HG03095 (cell line): ENCODE data around the gene EHD2.

Experiments
- ATAC-seq: cut with Tn5 transposase; IDR thresholded peaks from one replicate; pipeline ENCODE4 v1.9.1; 2021; ENCODE audit warnings: moderate library complexity; ENCODE audit not compliant: unreplicated experiment

Gene EHD2

GRCh38 chr19:47691090-47691489 is 22.1 kb upstream of the EHD2 start:
- no peak for ATAC-seq

DNA sequence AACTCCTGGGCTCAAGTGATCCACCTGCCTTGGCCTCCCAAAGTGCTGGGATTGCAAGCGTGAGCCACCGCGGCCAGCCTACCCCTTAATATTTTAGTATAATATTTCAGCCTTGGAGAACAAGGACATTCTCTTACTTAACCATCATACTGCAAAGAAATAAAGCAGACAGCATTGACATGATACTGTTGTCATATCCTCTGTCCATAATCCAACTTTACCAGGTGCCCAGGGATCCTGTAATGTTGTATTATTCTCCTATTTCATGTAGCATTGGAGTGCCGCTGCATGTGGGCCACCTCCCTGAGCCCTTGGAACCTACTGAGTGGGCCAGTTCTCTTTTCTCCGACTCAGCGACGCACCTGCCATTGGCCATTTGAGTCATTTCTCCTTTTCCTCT is 21.4 kb upstream of the EHD2 start:
- no peak for ATAC-seq

DNA sequence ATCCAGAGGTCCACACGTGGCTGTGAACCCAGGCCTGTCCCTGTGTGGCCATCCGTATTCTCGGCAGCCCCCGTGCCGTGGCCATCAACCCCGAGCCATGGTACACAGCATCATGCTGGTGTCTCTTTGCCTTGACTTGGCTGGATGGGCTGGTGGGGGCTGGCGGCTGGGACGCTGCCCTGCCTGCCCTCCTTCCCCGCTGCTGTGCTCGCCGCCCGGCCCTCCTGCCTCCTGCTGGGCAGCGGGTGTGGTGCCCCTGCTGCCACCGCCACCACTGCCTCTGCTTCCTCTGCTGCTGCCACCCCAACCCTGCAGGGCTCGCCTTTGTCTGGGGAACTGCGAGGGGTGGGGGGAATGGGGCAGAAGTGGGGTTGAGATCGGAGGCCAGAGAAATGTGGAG is 19.7 kb upstream of the EHD2 start:
- ATAC-seq = no peak

GRCh38 chr19:47693903-47694302 is 19.3 kb upstream of the EHD2 start:
- no peak for ATAC-seq

- no peak for ATAC-seq
These were observed 18.6 kb upstream of the EHD2 start for GRCh38 chr19:47694466-47695273.

DNA sequence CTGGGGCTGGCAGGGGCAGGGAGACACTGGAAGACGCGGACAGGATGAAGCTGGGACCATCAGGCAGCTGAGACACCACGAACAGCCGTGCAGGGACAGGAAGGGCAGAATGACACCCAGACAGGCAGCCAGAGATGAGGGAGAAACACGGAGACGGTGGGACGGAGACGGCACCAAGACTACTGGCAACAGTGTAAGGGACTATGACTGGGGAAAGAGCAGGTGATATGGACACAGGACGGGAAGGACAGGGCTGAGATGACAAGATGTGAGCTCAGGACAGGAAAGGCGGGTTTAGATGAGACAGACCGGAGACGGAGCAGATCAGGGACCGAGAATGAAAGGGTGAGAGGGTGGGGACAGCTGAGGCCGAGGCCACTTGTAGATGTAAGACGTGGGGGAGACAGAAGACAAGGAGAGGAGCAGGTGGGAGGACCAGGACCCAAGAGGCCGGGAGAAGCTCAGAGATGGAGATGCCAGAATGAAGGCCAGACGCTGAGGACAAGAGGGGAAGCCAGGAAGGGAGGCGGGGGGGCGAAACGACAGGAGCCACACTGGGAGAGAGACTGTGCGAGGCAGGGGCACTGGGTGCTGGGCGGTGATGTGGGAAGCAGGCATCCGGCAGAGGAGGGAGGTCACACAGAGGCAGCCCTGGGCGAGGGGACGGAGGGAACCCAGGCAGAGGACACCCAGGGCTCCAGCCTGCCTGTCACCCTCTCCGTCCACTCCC is 17.5 kb upstream of the EHD2 start:
- ATAC-seq = no peak

DNA sequence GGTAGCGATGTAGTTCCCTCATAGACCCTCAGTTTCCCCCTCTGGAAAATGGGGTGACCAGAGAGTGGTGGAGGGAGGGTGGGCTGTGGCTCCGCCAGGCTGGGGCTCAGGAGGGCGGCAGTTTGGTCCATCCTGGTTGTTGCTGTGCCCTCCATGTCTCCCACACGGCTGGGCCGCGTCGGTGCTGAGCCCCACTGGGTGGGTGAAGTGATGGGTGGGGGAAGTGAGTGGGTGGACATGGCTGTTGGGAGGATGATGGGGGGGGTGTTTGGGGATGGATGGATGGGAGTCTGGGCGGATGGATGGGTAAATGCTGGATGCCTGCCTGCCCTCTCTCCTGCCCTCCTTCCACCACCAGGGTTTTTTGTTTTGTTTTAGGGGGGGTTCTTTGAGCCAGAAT is 16.6 kb upstream of the EHD2 start:
- ATAC-seq = no peak

- no peak for ATAC-seq
These were observed 15.2 kb upstream of the EHD2 start for GRCh38 chr19:47697863-47698609.

GRCh38 chr19:47698631-47699359 is 14.4 kb upstream of the EHD2 start:
- no peak for ATAC-seq

- no peak for ATAC-seq
These were observed 13.8 kb upstream of the EHD2 start for GRCh38 chr19:47699360-47699917.

- ATAC-seq = no peak
These were observed 12.1 kb upstream of the EHD2 start for GRCh38 chr19:47700934-47701716.

DNA sequence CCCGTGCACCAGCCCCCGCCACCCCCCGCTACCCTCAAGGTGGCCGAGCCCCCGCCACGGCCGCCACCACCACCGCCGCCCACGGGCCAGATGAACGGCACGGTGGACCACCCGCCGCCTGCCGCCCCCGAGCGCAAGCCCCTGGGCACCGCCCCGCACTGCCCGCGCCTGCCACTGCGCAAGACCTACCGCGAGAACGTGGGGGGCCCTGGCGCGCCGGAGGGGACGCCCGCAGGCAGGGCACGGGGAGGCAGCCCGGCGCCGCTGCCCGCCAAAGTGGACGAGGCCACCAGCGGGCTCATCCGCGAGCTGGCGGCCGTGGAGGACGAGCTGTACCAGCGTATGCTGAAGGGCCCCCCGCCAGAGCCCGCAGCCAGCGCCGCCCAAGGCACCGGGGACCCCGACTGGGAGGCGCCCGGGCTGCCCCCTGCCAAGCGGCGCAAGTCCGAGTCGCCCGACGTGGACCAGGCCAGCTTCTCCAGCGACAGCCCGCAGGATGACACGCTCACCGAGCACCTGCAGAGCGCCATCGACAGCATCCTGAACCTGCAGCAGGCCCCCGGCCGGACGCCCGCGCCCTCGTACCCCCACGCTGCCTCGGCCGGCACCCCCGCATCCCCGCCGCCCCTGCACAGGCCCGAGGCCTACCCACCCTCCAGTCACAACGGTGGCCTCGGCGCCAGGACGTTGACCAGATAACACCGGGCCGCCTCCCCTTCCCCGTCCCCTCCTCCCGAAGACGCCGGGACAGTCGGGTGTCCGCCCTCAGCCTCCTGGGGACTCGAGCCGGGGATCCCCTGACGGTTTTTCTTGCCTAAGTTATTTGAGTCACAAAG is 11.3 kb upstream of the EHD2 start:
- no peak for ATAC-seq

DNA sequence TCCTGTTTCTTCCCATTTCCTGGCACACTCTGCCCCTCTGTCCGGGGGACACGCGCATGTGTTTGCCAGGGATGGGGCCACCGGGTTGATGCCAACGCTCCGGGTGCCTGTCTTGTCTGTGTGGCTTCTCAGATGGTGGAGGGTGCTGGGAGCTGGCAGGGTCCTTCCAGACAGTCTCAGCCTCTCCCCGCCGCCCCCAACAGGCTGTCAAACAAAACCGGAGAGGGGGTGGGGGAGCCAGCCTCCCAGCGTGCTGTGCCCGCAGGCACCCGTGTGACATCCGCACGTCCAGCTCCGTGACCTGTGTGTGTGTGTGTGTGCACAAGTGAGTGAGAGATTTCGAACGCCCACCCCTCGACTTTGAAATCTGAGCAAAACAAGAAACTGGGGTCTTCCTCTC is 10.6 kb upstream of the EHD2 start:
- ATAC-seq = no peak

DNA sequence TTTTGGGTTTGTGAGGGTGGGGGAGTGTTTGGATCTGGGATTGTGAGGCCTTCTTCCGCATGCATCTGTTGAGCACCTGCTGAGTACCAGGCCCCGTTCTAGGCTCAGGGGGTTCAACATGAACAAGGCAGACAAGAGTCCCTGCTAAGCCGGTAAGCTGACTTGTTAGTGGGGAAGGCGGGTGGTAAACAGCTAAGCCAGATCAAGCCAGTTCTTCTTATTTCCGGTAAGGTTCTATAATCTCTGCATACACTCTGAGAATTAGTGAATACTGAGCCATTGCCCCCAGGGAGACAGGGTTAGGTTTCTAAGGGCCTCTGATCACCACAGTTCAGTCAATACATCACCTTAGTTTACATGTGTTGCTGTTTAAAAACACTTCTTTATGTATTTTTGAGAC is 9.9 kb upstream of the EHD2 start:
- ATAC-seq = no peak

DNA sequence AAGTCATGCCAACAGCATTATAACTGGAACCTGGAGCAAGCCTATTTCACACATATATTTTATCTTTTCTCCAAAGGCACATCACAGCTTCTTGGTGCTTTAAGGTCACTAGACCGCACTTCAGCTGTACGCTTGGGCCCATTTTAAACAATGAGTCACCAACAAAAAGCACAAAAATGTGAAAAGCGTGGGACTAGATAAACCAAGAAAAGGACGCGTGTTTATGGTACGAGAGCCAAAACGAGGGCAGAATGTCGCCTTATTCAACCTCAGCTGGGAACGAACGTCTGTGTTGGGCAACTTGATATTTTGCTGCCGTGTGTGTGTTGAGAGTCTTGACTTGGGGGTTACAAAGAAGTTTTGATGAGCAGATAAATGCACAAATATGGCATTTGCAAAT is 9.2 kb upstream of the EHD2 start:
- ATAC-seq = no peak

- no peak for ATAC-seq
These were observed 8.6 kb upstream of the EHD2 start for GRCh38 chr19:47704656-47705055.

DNA sequence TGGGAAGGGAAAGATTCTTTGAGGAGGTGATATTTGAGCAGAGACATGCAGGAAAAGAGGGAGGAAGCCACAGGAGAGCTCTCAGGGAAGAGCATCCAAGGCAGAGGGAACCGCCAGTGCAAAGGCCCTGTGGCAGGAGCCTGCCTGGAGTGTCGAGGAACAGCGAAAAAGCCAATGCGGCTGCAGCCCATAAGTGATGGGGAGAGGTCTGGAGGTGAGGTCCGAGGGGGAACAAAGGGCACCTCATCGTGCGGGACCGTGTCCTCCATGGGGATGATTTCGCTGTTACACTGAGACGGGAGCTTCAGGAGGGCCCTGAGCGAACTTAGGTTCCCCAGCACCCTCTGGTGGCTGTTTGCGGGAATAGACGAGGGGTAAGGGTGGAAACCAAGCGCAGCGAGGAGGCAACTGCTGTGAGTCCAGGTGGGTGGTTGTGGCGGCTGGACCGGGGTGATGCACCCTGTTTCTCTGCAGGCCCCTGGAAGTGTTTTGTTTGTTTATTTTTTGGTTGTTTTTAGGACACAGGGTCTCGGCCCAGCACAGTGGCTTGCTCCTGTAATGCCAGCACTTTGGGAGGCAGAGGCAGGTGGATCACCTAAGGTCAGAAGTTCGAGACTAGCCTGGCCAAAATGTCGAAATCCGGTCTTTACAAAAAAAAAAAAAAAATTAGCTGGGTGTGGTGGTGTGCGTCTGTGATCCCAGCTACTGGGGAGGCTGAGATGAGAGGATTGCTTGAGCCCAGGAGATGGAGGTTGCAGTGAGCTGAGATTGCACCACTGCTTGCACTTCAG is 5.9 kb upstream of the EHD2 start:
- no peak for ATAC-seq

DNA sequence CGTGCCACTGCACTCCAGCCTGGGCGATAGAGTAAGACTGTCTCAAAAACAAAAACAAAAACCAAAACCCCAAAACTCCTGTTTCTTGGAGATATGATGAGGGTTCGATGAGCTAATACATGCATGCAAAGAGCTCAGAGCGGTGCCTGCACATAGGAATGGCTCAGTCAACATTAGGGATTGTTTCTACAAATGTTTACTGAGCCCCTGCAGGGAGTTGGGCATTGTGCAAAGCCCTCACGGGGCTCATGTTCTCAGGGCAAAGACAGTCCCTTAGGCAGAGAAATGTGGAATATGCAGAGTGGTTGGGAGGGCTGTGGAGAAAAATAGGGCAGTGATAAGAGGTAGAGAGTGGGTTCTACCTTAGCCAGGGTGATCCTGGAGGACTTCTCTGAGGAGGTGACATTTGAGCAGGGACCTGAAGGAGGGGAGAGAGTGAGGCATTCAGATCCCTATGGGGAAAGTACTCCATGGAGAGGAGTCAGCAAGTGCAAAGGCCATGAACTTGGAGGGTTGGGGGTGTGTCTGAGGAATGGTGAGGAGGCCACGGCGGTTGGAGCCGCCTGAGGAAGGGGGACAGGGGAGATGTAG is 1.5 kb upstream of the EHD2 start:
- no peak for ATAC-seq
